GM12874 (cell line): ENCODE measurements around the gene ATP6AP1.

ENCODE experiments used
- TF ChIP-seq, protein P1 (sequence below): IDR thresholded peaks from 2 replicates; pipeline ENCODE4 v1.5.1; 2011; ENCODE audit warnings: low read depth, mild to moderate bottlenecking, control low read depth, low read length, moderate library complexity; ENCODE audit not compliant: insufficient read depth

ATP6AP1 gene

DNA sequence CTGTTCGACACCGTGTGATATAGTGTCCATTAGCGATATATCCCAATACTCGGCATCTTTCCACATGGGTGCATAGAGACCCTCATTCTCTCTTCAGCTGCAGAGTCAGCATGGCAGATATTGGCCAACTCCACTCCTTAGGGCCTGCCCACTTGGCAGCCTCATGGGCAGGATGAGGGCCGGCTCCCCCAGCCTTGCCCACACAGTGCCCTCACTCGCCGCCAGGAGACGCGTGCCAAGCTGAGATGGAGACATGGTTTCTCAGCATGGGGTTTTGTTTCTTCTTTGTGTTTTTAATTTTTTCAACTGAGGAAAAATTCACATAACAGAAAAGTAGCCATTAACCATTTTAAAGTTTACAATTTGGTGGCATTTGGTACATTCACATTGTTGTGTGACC, 24.3 kb downstream of the ATP6AP1 start:
- TF ChIP-seq, protein P1, sequence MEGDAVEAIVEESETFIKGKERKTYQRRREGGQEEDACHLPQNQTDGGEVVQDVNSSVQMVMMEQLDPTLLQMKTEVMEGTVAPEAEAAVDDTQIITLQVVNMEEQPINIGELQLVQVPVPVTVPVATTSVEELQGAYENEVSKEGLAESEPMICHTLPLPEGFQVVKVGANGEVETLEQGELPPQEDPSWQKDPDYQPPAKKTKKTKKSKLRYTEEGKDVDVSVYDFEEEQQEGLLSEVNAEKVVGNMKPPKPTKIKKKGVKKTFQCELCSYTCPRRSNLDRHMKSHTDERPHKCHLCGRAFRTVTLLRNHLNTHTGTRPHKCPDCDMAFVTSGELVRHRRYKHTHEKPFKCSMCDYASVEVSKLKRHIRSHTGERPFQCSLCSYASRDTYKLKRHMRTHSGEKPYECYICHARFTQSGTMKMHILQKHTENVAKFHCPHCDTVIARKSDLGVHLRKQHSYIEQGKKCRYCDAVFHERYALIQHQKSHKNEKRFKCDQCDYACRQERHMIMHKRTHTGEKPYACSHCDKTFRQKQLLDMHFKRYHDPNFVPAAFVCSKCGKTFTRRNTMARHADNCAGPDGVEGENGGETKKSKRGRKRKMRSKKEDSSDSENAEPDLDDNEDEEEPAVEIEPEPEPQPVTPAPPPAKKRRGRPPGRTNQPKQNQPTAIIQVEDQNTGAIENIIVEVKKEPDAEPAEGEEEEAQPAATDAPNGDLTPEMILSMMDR = no peak

DNA sequence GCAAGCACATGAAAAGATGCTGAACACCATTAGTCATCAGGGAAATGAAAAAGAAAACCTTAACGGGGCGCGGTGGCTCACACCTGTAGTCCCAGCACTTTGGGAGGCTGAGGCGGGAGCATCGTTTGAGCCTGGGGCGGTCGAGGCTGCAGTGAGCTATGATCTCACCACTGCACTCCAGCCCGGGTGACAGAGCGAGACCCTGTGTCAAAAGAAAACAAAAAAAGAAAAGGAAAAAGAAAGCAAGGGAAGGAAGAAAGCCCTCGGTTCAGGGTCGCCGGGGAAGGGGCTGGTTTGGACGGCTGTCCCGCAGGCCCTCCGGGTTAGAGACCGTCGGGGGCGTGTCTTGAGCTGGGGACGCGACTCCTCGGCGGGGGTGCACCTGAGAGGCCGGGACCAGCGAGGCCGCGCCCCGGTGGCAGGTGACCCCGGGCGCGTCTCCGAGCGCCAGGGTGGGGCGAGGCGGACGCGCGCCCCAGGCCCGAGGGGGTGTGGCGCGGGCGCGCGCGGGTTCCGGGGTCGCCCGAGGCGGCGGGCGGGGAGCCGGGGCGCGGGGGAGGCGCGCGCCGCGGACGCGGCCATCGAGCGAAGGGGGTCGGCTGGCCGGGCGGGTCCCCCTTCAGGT, 29.1 kb downstream of the ATP6AP1 start:
- TF ChIP-seq, protein P1 = no peak

DNA sequence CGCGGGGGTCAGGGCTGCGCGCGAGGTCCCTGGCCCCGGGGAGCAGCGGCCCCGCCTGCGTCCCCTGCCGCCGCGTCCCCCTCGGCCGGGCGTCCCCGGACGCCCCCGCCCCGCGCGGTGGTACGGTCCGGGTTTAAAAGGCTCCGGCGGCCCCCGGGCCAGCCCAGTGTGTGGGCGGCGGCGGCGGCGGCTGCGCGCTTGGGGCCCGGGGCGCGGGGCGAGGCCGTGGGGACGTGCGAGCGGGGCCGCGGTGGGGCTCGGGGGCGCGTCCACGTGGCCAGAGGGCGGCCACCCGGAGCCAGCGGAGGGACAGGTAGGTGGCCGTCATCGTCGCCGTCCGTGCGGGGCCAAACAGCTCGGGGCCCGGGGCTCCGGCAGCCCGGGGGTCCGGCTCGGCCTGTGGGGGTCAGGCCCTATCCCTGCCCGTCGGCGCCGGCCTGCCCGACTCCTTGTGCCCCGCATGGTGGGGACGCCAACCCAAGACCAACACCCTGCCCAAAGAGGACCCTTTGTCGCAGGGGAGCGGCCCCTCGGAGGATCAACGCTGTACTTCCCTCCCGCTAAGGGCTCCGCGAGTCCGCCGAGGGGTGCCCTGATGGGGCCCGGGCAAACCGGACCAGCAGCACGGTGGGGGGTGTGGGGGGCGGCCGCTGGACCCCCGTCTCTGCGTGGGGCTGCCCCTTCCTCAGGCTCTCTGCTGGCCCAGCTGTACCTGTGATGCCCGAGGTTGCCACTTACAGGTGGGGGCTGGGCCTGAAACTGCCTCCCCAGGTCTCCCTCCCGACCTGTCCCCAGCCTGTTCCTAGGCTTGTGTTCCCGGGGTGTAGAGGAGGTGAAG, 29.9 kb downstream of the ATP6AP1 start, which contains the start of gene PLXNA3:
Gene PLXNA3 (plus strand): TSS at position 166 of the 838 bp plus-strand sequence. CDS start 1,903 bp downstream, outside the sequence.
- TF ChIP-seq, protein P1 = no peak

DNA sequence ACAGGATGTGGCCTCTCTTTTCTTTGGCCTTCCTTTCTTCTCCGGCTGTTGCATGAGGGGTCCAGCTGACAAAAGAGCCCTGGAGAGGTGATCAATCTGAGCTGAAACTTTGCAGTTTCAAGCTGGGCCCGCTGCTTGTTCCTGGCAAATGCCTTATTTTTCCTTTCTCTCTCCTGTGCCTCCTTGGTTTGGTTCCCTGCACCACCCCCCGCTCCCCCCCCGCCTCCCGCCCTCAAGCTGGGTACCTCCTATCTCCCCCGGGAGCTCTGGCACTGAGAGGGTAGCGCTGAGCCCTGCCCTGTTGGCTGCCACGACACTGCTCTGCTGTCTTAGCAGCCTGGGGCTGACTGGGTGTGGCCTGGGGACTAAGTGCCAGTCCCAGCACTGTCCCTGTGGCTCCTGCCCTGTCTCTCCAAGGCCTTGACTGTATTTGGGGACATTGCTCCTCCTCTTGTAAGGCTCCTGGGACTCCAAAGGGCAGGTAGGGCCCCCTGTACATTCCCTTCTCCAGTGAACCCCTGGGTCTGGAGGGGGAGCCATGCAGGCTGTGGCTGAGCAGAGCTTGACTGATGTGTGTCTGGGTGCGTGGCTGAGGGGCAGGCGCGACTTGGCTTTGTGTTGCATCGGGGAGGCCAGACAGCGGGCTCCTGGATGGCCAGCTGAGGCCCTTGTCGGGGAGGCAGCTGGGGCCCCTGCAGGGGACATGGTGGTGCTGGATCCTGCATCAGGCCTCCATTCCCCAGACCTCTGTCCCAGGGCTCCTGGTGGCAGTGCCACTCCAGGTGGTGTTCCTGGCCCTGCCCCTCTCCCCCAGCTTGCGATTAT, 30.7 kb downstream of the ATP6AP1 start:
- TF ChIP-seq, protein P1 = no peak

DNA sequence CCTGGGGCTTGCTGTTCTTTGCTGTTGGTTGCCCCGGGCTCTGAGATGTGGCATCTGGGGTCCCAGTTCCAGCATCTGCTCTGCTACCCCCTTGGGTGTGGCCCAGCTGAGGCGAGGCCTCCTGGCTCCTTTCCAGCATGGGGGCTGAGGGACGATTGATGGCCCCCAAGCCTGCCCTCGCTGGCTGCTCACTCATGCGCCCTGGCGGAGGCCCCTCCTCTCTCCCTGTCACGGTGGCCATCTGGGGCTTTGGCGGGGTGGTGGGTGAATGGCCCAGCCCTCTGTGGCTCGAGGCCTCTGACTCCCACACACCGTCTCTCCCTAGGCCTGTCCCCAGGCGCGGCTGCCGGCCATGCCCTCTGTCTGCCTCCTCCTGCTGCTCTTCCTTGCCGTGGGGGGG, 31.4 kb downstream of the ATP6AP1 start:
- TF ChIP-seq, protein P1 = no peak

DNA sequence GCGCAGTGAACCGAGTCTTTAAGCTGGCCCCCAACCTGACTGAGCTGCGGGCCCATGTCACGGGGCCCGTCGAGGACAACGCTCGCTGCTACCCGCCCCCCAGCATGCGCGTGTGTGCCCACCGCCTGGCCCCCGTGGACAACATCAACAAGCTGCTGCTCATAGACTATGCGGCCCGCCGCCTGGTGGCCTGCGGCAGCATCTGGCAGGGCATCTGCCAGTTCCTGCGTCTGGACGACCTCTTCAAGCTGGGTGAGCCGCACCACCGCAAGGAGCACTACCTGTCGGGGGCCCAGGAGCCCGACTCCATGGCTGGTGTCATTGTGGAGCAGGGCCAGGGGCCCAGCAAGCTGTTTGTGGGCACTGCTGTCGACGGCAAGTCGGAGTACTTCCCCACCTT, 31.8 kb downstream of the ATP6AP1 start:
- TF ChIP-seq, protein P1 = no peak

DNA sequence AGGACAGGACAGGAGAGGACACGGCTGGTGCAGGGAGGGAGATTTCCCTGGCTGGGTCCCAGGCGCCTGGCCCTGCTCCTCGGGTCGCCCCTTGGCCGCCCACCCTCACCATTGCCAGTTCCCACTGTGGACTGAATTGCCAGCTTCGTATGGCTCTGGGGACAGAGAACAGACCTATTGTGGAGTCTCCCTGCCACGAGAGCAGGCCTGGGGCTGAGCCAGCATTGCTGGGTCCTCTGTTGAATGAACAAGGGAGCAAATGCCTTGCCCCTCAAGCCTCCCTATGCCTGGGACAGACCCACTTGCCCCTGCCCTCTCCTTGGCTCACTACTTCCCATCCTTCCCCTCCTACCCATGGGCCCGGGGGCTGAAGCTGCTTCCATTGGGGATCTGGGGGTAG, 33.9 kb downstream of the ATP6AP1 start:
- TF ChIP-seq, protein P1 = no peak
